NCI-H524 treated with DMSO at 0.1 percent for 48 hours (cell line): ENCODE results near the gene MAN2C1.
"Not testable (repeated sequence)": the region's sequence is repeated elsewhere in the genome, so short reads cannot be mapped to it uniquely, and the experiment has no call there.

Experiments
- DNase-seq: peaks from one replicate; lab custom pipeline; 2025; lab: John Stamatoyannopoulos, UW

MAN2C1 gene

GRCh38 chr15:75367913-75368688, at the start of gene MAN2C1:
Gene MAN2C1, minus strand, starts transcription at chr15:75368607. Its CDS starts 24 bp downstream, at chr15:75368583.
- peak; percentile 90 for DNase-seq

- no peak for DNase-seq
Observed at GRCh38 chr15:75416584-75416983, 48.2 kb upstream of the MAN2C1 start.

GRCh38 chr15:75410196-75410595, 41.8 kb upstream of the MAN2C1 start:
- DNase-seq = no peak

GRCh38 chr15:75407083-75407482, 38.7 kb upstream of the MAN2C1 start:
- DNase-seq = no peak

GRCh38 chr15:75403892-75404291, 35.5 kb upstream of the MAN2C1 start:
- no peak for DNase-seq

- no peak for DNase-seq
Observed at GRCh38 chr15:75397494-75397893, 29.1 kb upstream of the MAN2C1 start.

GRCh38 chr15:75389791-75390382, 21.5 kb upstream of the MAN2C1 start:
- no peak for DNase-seq

- not testable (repeated sequence) for DNase-seq
Observed at GRCh38 chr15:75383986-75384385, 15.6 kb upstream of the MAN2C1 start.

GRCh38 chr15:75380773-75381172, 12.4 kb upstream of the MAN2C1 start:
- no peak for DNase-seq

- no peak for DNase-seq
Observed at GRCh38 chr15:75371901-75372688, 3.7 kb upstream of the MAN2C1 start.

- DNase-seq = no peak
Observed at GRCh38 chr15:75371486-75371885, 3.1 kb upstream of the MAN2C1 start.

GRCh38 chr15:75369897-75370581, 1.6 kb upstream of the MAN2C1 start:
- DNase-seq = no peak

- DNase-seq = no peak
Observed at GRCh38 chr15:75368689-75369239, 357 bp upstream of the MAN2C1 start.

GRCh38 chr15:75367406-75367912, 948 bp downstream of the MAN2C1 start:
- no peak for DNase-seq

- no peak for DNase-seq
Observed at GRCh38 chr15:75367006-75367405, 1.4 kb downstream of the MAN2C1 start.

- no peak for DNase-seq
Observed at GRCh38 chr15:75366163-75366562, 2.2 kb downstream of the MAN2C1 start.

GRCh38 chr15:75364881-75365280, 3.5 kb downstream of the MAN2C1 start:
- no peak for DNase-seq

GRCh38 chr15:75363786-75364185, 4.6 kb downstream of the MAN2C1 start:
- no peak for DNase-seq

- DNase-seq = no peak
Observed at GRCh38 chr15:75362642-75363249, 5.7 kb downstream of the MAN2C1 start.

- no peak for DNase-seq
Observed at GRCh38 chr15:75361989-75362641, 6.3 kb downstream of the MAN2C1 start.
